ENCODE results near the gene SREBF2.

- TF ChIP-seq EZH2 (IDR thresholded peaks at IDR 0.05; ENCODE audit: insufficient read depth, poor library complexity, severe bottlenecking) (no peak), EZH2phosphoT487 (IDR thresholded peaks at IDR 0.05; ENCODE audit: insufficient read depth, low read depth) (no peak)
These were observed 19.0 kb upstream of the SREBF2 start for GRCh38 chr22:41813726-41814410.

Measured in GM23248 (cell line).